ENCODE results near the gene SUN5. TPM values are rescaled to one million over a fixed set of nuclear protein-coding genes. Genes with fewer than 3 reads are reported as not detected.
"Not testable (repeated sequence)": the region's sequence is repeated elsewhere in the genome, so short reads cannot be mapped to it uniquely, and the experiment has no call there.

The SUN5 gene
- total RNA-seq, 1 donor from 2014 or later = not detected

DNA sequence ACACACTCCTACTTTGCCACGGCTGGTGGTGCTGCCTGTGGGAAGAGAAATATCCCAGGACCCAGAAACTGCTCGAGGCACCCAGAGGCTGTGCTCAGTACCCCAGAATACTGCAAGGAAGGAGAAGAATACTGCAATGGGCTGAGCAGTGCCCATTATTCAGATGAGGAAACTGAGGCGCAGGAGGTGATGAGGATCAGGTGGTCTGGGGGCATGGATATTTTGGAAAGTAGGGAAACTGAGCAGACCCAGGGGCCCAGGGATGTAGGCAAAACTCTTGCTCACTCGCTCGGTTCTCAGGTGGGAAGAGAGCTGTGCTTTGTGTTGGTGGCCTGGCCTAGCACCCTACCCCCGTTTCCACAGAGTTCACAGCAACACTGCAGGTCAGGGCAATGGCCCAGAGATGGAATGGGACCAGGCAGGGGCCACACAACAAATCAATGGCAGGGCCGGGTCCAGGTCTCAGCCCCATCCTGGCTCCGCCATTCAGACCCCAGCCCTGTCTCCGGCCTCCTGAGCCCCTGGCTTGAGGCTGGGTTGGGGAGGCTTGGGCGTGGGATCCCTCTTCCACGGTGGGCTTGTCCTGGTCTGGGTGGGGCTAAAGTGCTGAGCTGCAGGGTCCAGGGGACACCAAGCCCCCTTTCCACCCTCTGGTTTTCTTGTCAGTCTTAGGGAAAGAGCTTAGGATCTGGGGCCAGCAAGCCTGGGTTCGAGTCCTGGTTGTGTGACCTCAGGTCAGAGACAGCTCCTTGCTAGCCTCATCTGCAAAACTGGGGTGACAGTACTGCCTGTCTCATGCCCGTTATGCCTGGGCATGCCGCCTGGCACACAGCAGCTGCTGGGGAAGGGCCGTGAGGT lies 33.9 kb downstream of the SUN5 start:
- no peak for DNase-seq (ENCODE audit: low spot score)
- intact Hi-C loops (cut with DNase I) = no loop called here

DNA sequence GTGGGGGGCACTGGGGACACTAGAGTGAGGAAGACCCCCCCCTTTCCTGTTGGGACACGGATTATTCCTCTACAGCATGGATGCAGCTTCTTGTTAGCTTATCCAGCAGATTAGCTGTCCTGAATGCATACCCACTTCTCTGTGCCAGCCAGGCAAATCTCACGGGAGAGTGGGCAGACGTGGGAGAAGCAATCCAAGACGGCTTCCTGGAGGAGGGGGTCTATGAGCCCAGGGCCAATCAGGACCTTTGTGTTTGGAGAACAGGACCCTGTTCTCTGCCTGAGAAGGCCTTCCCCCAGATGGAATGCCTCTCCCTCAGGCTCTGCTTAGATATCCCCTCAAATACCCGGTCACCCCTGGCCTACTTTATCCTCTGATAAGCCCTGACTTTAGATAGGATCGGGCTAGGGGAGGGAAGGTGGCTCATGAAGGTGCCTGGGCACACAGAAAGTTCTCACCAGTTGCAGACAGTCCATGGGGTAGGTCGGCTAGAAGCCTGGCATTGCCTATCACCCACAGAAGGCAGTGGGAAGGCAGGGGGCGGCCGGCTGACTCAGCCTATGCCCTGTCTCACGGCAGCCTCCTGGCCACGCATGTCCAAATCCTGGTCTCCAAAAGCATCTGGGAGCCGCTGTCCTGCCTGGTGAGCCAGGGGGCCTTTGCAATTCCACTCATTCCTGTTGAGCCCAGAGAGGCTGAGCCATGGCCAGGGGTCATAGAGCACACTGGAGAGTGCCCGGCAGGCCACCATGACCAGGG lies 34.7 kb downstream of the SUN5 start:
- intact Hi-C loops (cut with DNase I) = no loop called here
- DNase-seq (ENCODE audit: low spot score) = peak; percentile 50

DNA sequence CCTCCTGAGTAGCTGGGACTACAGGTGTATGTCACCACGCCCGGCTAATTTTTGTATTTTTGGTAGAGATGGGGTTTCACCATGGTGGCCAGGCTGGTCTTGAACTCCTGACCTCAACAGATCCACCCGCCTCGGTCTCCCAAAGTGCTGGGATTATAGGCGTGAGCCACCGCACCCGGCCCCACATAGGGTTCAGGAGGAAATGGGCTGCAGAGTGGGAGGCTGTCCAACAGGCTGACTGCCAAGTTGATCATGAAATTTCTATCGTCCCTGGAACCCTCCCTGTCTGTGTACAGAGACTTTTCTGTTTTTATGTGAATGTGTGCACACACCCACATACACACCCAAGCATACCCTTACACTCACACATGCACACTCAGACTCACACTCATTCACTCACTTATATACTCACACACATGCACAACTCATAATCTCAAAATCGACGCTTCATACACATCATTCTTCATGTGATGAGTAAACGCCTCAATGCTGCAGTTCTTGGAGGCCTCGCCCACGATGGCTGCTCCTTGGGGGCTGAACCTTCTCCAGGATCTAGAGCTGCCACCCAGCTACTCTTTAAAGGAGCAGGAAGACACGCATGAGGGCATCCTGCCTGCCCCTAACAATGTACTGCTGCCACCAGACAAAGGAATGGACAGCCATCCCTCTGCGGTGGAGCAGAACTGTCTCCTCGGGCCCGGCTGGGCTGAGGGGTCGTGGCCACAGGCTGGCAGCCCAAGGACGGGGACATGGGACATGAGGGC lies 35.6 kb downstream of the SUN5 start:
- intact Hi-C loops (cut with DNase I) = no loop called here
- no peak for DNase-seq (ENCODE audit: low spot score)

DNA sequence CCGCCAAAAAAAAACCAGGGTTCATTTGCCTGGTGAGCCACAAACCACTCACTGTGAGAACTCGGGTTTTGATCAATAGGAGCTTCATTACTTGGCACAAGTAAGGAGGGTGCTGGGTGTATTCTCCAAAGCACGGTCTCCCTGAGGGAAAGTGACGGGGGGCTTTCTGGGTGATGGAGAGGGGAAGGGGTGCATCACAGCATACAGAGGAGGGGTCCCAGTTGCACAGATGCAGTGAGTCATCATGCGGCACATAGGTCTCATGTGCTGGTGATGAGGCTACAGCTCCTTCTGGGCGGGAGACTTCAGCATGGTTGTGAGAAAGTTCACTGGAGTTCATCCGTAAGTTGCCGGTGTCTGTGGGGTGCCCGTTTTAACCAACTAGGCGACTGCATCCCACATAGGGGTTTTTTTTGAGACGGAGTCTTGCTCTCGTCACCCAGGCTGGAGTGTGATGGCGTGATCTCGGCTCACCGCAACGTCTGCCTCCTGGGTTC lies 36.2 kb downstream of the SUN5 start:
- DNase-seq (ENCODE audit: low spot score) = peak; percentile 59
- intact Hi-C loops (cut with DNase I) = no loop called here

DNA sequence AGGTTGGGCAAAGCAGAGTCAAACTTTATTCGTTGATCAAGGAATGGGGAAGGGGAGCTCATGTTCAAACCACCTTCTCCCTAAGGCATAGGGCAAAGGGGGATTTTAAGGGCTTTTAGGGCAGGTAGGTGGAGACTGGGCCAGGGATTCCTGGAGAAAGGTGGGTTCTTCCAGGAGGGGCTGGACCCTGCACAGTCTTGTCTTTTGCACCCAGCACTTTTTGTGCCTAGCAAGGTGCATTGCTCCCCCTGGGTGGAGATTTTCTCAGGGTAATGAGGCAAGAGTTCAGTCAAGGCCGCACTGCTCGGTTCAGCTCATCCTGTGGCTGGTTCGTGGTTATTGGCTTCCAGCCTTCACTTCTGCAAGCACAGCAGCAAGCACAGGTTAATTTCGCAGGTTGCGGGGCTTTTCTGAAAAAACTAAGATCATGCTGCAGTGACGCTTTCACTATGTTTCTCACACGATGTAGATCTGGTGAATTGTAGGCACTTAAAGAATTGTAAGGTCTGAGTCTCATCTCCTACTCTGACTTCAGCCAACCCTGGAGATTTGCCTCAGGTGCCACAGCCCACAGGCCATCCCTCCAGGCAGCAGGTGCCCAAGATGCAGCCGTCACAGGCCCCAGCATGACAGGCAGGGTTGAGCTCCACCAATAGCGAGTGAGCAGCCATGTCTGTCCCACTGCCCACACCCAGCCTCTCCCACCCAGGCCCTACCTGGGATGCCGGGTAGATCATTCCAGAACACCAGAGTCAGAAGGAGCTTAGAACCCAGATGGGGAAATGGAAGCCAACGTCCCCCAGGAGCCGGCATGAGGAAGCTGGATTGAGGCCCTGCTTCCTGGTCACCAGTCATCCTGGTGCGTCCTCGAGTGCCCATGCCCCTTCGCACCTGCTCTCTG lies 37.1 kb downstream of the SUN5 start:
- intact Hi-C loops (cut with DNase I) = no loop called here
- peak; percentile 58 for DNase-seq (ENCODE audit: low spot score)

DNA sequence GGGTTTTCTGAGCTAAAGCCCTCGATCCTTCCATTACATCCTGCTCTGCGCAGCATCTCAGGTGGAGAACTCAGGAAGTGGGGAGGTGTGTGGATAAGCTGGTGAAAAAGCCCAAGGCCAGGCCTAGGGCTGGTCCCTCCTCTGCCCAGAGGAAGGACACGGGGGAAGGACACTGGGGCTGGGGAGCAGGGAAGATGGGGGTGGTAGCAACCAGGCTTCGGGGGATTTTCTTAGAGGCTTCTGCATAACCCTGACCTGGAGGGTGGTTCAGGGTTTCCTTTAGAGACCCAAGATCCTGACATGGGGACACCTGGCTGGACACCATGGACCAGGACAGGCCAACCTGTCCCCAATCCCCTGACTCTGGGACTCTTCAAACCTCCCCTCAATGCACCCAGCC lies 37.9 kb downstream of the SUN5 start:
- intact Hi-C loops (cut with DNase I) = no loop called here
- DNase-seq (ENCODE audit: low spot score) = no peak

DNA sequence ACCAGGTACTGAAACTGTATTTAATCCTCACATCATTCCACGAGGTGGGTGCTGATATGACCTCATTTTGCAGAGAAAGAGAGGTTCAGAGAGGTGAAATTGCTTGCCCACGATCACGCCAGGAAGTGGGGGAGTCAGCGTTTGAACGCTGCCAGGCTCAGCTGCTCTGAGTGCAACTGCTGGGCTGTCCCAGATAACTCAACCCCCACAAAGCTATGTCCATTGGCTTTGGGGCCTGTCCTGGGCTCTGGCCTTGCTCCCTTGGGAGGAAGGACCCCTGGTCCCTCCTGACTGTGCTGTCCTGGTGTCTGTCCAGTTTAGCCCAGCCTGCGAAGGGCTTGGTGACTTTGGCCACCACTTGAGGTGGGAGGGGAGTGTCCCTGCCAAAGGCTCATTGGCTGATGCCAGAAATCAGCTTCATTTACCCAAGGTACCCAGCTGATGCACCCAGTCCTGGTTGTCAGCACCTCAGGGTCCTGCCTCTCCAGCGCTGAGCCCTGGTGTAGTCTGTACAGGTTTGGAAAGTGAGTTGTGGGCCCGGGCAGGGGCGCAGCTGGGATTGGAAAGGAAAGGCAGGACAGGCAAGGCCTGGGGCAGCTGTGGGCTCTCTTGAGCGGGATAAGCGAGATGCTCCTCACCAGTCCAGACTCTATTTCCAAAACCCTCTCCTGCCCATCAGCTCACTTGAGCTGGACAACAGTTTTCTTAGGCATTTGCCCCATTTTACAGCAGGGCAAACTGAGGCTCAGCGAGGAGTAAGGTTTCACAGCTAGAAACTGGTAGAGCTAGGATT lies 38.5 kb downstream of the SUN5 start:
- DNase-seq (ENCODE audit: low spot score) = no peak
- intact Hi-C loops (cut with DNase I) = no loop called here

DNA sequence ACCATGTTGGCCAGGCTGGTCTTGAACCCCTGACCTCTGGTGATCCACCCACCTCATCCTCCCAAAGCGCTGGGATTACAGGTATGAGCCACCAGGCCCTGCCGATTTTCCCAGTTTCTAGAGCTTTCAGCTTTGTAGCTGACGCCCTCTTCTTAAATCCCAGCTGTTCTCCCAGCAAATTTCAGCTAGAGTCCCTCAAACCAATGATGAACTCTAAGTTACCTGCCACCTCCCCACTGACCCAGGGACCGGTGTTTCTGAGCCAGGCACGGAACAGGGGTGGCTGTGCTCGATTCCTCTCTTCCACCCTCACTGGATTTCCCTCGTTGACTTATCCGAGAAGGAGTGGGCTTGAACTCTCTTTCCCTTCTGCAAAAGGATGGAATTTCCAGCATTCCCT lies 39.1 kb downstream of the SUN5 start:
- intact Hi-C loops (cut with DNase I) = no loop called here
- no peak for DNase-seq (ENCODE audit: low spot score)

DNA sequence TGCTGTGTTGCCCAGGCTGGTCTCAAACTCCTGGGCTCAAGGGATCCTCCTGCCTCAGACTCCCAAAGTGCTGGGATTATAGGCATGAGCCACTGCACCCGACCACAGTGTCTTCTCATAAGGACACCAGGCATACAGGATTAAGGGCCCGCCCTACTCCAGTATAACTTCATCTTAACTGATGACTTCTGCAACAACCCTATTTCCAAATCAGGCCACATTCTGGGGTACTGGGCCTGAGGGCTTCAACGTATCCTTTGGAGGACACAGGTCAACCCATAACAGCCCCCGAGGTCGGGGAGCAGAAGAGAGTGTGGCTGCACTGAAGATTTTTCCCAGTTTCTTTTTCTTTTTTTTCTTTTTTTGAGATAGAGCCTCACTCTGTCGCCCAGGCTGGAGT lies 39.7 kb downstream of the SUN5 start:
- intact Hi-C loops (cut with DNase I) = no loop called here

DNA sequence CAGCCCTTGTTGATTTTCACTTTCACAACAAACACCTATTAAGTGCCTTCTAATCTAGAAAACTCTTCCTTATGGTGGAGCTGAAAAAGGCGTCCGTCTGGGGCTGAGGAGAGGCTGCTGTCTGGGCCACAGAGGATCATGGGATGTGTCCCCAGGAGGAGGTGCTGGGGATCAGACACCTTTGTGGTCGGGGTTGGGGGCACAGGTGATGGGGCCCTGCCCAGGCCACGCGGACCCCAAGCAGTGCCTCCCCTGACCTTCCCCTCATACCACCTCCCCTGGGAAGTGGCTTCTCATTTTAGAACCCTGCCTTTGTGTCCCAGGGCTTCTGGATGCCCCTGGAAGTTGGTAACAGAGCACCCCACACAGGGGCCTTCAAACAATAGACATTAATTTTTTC lies 41.1 kb downstream of the SUN5 start:
- DNase-seq (ENCODE audit: low spot score) = no peak
- intact Hi-C loops (cut with DNase I) = no loop called here

More for the DNA sequence above, 39.7 kb downstream of the SUN5 start:
- DNase-seq (ENCODE audit: low spot score) = no peak

DNA sequence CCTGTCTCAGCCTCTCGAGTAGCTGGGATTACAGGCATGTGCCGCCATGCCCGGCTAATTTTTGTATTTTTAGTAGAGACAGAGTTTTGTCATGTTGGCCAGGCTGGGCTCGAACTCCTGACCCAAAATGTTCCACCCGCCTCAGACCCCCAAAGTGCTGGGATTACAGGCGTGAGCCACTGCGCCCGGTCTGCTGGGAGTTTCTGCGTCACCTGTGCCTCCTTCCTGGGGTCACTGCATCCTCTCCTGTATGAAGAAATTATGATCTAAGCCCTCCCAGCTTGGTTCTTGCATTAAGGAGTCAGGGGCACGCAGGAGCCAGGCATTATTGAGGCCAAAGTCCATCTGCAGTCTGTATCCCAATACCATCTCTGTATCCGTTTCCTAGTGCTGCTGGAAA lies 41.6 kb downstream of the SUN5 start:
- DNase-seq (ENCODE audit: low spot score); intact Hi-C loops (cut with DNase I): not testable (repeated sequence)

DNA sequence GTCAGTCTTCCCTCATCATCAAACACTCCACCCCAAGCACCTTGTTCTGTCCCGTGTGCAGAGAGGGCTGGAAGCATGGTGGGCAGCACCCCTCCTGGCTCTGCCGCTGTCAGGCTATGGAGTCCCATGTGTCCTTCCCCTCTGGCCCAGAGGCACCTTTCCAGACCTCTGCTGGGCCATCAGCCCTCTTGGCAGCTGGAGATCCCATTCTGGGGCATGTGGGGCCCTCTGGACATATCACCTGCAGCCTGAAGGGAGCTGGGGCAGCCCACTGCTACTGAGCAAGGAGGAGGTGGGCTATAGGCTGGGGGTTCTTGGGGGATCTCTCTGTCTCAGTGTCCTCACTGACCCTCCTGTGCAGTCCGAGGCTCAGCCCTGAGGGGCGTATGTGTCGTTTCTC lies 42.2 kb downstream of the SUN5 start:
- intact Hi-C loops (cut with DNase I) = no loop called here
- no peak for DNase-seq (ENCODE audit: low spot score)

DNA sequence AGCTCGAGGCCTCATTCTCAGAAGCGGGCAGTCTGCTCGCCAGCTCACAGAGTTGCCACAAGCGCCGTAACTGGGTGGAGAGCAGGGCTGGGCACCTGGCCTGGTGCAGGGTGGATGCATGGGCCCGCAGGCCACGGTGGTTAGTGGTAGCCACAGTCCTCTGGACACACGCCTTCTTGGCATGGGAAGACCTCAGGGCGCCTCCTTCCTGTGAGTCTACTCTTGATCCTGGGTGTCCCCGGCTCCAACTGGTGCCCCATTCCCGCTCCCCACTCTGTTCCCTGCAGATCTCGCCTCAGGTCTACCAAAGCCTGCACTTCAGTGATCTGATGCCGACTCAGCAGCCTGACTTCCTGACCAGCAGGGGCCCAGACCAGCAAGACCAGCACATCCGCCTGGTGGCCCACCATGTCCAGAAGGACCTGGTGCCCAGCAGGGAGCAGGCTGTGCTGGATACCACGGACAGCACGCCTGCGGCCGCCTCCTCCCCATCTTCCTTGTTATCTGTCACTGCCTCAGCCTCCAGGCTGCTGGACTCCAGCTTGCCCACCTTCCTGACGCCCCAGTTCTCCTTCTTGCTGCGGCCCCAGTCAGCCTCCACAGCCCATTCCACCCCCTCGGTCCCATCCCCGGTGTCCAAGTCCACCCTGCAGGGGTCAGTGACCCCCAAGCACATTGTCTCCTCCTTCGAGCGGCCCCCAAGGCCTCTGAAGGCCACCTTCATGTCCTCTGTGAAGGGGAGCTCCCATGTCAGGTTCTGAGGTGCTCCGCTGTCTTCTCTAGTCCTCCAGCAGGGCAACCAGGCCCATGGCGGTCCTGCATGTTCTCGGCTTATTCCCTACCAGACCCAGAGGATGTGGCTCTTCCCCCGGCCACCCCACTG lies 43.1 kb downstream of the SUN5 start:
- no peak for DNase-seq (ENCODE audit: low spot score)
- intact Hi-C loops (cut with DNase I) = no loop called here

DNA sequence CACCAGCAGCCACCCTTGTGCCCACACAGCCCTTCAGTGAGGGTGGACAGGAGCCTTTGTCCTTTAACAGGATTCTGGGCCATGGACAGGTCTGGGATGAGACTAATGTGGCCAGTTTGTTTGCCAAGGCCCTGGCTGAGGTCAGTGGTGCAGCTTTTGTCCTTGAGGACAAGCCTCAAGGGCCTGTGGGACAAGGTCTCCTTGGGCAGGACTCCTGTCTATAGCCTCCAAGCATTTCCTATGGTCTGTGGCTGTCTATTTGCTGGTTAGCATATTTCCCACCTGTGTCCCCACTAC lies 44.1 kb downstream of the SUN5 start:
- intact Hi-C loops (cut with DNase I) = no loop called here
- no peak for DNase-seq (ENCODE audit: low spot score)

DNA sequence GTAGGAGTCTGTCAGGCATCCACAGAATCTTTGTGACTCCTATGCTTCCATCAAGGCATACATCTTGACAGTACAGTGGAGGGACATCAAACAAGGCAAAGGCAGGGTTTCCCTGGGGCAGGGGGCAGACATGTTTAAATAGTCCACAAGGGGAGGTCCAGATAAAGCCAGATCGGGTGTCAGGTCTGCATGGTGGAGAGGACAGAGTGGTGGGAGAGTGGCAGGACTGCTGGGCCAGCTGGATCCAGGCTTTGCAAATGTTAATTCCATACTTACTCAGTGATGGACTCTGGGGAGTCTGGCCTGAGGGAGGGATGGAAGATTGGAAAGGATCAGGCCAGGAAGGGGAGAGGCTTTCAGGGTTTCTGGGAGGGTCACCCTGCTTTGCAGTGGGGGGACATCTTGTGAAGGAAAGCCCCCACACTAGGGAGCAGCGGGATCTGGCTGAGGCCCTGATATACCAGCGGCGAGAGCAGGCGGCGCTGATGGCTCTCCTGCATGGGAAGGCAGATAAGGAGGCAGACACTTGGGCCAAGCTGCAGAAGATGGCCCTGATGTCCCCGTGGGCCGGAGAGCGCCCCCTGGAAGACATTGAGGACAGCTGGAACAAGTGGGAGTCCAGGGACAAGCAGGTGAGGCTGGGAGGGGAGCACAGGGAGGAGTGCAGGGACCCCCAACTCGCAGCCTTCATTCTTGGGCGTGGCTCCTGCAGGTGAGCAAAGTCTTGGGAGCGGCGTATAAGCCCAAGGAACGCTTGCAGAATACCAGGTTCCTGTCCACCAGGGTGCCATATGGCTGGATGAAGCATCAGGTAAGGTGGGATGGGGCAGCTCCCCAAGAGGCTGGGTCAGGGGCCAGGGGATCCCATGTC lies 44.6 kb downstream of the SUN5 start:
- intact Hi-C loops (cut with DNase I) = no loop called here
- no peak for DNase-seq (ENCODE audit: low spot score)

DNA sequence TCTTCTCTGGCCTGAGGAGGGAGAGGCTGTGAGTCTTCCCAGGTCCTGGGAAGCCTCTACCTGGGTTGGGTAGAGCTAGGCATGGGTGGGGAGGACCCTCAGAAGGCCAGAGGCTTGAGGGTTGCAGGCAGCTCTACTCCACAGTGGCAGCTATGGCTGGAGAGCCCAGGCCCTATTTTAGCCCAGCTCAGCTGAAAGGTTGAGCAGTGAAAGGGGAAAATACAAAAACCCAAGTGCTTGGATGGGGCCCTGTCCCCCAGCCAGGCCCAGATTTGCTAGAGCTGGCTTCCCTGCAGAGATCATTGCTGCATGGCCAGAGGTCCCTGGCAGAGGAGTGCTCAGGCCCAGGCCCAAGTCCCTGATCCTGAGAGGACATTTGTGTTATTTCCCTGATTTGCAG lies 45.7 kb downstream of the SUN5 start:
- no peak for DNase-seq (ENCODE audit: low spot score)
- intact Hi-C loops (cut with DNase I) = no loop called here

DNA sequence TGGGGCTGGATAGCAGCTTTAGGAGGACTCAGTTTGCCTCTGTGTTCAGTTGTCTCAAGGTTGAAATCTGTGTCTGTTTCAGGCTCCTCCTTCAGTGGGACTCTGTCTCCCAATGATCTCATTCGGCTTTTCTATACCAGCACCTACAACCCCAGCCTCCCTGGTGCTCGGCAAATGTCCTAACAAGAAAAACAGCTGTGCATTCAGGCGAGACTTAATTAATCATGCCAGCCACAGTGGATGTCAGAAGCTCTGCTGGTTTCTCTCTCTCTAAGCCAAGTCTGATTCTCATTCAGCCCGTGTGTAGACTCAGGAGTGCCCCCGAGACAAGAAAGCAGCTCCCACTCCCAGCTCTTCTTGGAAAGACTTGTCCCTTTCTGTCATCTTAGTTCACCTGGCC lies 46.8 kb downstream of the SUN5 start:
- intact Hi-C loops (cut with DNase I) = no loop called here
- no peak for DNase-seq (ENCODE audit: low spot score)
